WTC11 (cell line): Measurements from ENCODE around the gene FANCC. TPM values are rescaled to one million over a fixed set of nuclear protein-coding genes. Genes with fewer than 3 reads are reported as not detected.
A peak's percentile ranks its signal among the peaks of the same experiment; 100 is the strongest.

ENCODE experiments used
- ATAC-seq: fragments of 200-7000 bp; cut with Tn5 transposase; 2 replicates; pipeline ENCODE4 v1.10.0; 2021; ENCODE audit warnings: mild to moderate bottlenecking, moderate library complexity
- CTCF ChIA-PET: fragments of 300-600 bp; sonication (Branson Sonifier 250); formaldehyde crosslinking; loops from one replicate; lab custom pipeline; 2021; ENCODE audit warnings: antibody characterized with exemption; lab: Charles Lee
- POLR2A ChIA-PET: fragments of 350-600 bp; sonication (Branson Sonifier 250); formaldehyde crosslinking; loops from one replicate; lab custom pipeline; 2021; ENCODE audit warnings: antibody characterized with exemption; lab: Charles Lee
- DNase-seq: peaks from one replicate; pipeline ENCODE4 v3.0.0; 2021; ENCODE audit warnings: low spot score
- H3K27ac Mint-ChIP-seq: 2 replicates; pipeline ENCODE4 v1.8.0; 2021; ENCODE audit warnings: mixed read lengths
- H3K27me3 Mint-ChIP-seq: 2 replicates; pipeline ENCODE4 v1.8.0; 2021; ENCODE audit warnings: low read depth, mild to moderate bottlenecking, moderate library complexity, mixed read lengths
- H3K36me3 Mint-ChIP-seq: 2 replicates; pipeline ENCODE4 v1.8.0; 2021; ENCODE audit warnings: mixed read lengths
- H3K4me1 Mint-ChIP-seq: 2 replicates; pipeline ENCODE4 v1.8.0; 2022; ENCODE audit warnings: mixed read lengths
- H3K4me3 Mint-ChIP-seq: 2 replicates; pipeline ENCODE4 v1.8.0; 2021; ENCODE audit warnings: mild to moderate bottlenecking, moderate library complexity, mixed read lengths
- H3K9me3 Mint-ChIP-seq: 2 replicates; pipeline ENCODE4 v1.8.0; 2021; ENCODE audit warnings: mixed read lengths
- CBFB ChIP-seq: sonication (generic); formaldehyde crosslinking; IDR thresholded peaks from 2 replicates; pipeline ENCODE4 v1.8.1; 2022; ENCODE audit warnings: mild to moderate bottlenecking, low read depth, missing genetic modification reagents
- EMX1 ChIP-seq: fragments of 250-450 bp; sonication (Bioruptor Pico); IDR thresholded peaks from 2 replicates; pipeline ENCODE4 v1.8.0; 2021; ENCODE audit warnings: mild to moderate bottlenecking
- ESRRA ChIP-seq: sonication (generic); formaldehyde crosslinking; IDR thresholded peaks from 2 replicates; pipeline ENCODE4 v1.8.1; 2022; ENCODE audit warnings: mild to moderate bottlenecking, missing genetic modification reagents, borderline replicate concordance
- HMGXB4 ChIP-seq: sonication (generic); formaldehyde crosslinking; IDR thresholded peaks from 2 replicates; pipeline ENCODE4 v1.8.1; 2023; ENCODE audit warnings: mild to moderate bottlenecking, moderate library complexity, missing genetic modification reagents
- NFATC4 ChIP-seq: fragments of 250-450 bp; sonication (Bioruptor Pico); IDR thresholded peaks from 2 replicates; pipeline ENCODE4 v1.9.0; 2021; ENCODE audit warnings: mild to moderate bottlenecking
- NFE2L1 ChIP-seq: sonication (generic); formaldehyde crosslinking; IDR thresholded peaks from 2 replicates; pipeline ENCODE4 v1.8.1; 2023; ENCODE audit warnings: missing genetic modification reagents
- NR1H2 ChIP-seq: sonication (generic); formaldehyde crosslinking; IDR thresholded peaks from 2 replicates; pipeline ENCODE4 v1.9.0; 2021; ENCODE audit warnings: mild to moderate bottlenecking, moderate library complexity, missing genetic modification reagents
- OVOL2 ChIP-seq: fragments of 250-450 bp; sonication (Bioruptor Pico); IDR thresholded peaks from 2 replicates; pipeline ENCODE4 v1.9.0; 2021; ENCODE audit warnings: mild to moderate bottlenecking, borderline replicate concordance
- RORB ChIP-seq: fragments of 250-450 bp; sonication (Bioruptor Pico); IDR thresholded peaks from 2 replicates; pipeline ENCODE4 v1.9.0; 2021; ENCODE audit warnings: mild to moderate bottlenecking
- USF2 ChIP-seq: sonication (generic); formaldehyde crosslinking; IDR thresholded peaks from 2 replicates; pipeline ENCODE4 v1.8.1; 2023; ENCODE audit warnings: mild to moderate bottlenecking, missing genetic modification reagents, moderate library complexity
- ZBTB21 ChIP-seq: sonication (generic); formaldehyde crosslinking; IDR thresholded peaks from 2 replicates; pipeline ENCODE4 v1.8.1; 2023; ENCODE audit warnings: mild to moderate bottlenecking, missing genetic modification reagents, borderline replicate concordance
- ZNF263 ChIP-seq: sonication (generic); formaldehyde crosslinking; IDR thresholded peaks from 2 replicates; pipeline ENCODE4 v1.8.1; 2022; ENCODE audit warnings: low read depth, mild to moderate bottlenecking, moderate library complexity, missing genetic modification reagents
- total RNA-seq: library from RNA; stranded (reverse); gene quantifications from 3 replicates; pipeline ENCODE4 v1.2.3, GENCODE V29; 2021
- TF ChIP-seq, protein P1 (sequence below): fragments of 250-450 bp; sonication (Bioruptor Pico); conservative IDR thresholded peaks from 2 replicates; pipeline ENCODE4 v1.9.0; 2021; ENCODE audit warnings: mild to moderate bottlenecking
- TF ChIP-seq, protein P2 (sequence below): sonication (generic); formaldehyde crosslinking; IDR thresholded peaks from 2 replicates; pipeline ENCODE4 v1.8.1; 2023; ENCODE audit warnings: mild to moderate bottlenecking, missing genetic modification reagents, moderate library complexity
- TF ChIP-seq, protein P3 (sequence below): fragments of 250-450 bp; sonication (Bioruptor Pico); IDR thresholded peaks from 2 replicates; pipeline ENCODE4 v1.9.0; 2021; ENCODE audit warnings: mild to moderate bottlenecking
- TF ChIP-seq, protein P4 (sequence below): sonication (generic); formaldehyde crosslinking; IDR thresholded peaks from 2 replicates; pipeline ENCODE4 v1.8.0; 2023; ENCODE audit warnings: mild to moderate bottlenecking, missing genetic modification reagents

FANCC gene
- total RNA-seq, 1 experiment from 2014 or later = 10.9 TPM

DNA sequence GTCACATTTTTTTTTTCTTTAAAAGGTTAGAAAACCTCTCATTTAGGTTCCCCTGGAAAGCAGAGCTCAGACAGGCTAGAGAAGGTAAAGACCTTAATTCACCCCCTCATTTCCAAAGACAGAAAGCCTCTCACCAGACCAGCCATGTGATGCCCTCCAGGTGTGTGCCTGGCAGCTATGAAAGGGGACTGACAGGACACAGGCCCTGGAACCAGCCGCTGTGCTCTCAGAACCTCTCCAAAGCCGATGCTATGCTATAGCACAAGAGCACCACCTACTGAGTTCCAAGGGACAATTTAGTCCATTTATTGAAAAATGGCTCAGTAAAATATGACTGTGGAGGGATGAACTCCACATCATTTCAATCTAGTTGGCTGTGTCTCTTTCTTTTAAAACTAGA lies 48.8 kb downstream of the FANCC start:
- Mint-ChIP-seq H3K9me3 (peaks cover 5% of the 10 kb centered on the region), H3K27ac (no peak overlapping the region), H3K36me3 (peaks cover 7% of the 10 kb centered on the region; the same call in 1 of the 2 replicates), H3K4me3 (no peak overlapping the region), H3K4me1 (peaks cover 32% of the 10 kb centered on the region), H3K27me3 (no peaks in the 10 kb centered on the region)
- peak; percentile 75 for ATAC-seq
- DNase-seq = peak; percentile 32
- TF ChIP-seq, protein P1, sequence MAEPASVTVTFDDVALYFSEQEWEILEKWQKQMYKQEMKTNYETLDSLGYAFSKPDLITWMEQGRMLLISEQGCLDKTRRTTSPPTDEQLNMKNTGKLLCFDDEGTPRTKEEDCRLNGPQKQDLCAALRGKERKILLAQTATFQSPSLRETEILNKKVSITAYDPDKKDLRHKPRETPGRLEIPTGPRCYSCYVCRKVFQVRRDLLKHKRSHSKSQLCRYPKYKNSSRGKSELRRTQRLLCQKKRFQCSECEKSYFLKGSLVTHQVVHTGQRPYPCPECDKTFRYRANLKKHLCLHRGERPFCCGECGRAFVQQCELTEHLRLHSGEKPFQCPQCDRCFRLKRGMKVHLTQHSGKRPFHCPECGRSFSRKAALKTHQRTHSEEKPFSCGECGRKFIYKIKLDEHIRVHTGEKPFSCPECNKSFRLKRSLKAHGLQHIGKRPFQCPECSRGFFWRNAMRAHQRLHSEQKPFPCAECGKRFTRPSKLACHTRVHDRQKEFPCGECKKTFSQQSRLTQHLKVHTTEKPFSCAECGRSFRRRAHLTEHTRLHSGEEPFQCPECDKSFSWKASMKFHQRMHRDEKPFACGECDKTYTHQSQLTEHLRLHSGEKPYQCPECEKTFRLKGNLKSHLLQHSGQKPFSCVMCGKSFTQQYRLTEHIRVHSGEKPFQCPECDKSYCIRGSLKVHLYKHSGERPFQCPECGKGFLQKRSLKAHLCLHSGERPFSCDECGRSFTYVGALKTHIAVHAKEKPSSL (CRISPR knock-in tag) = no peak
- TF ChIP-seq, protein P2, sequence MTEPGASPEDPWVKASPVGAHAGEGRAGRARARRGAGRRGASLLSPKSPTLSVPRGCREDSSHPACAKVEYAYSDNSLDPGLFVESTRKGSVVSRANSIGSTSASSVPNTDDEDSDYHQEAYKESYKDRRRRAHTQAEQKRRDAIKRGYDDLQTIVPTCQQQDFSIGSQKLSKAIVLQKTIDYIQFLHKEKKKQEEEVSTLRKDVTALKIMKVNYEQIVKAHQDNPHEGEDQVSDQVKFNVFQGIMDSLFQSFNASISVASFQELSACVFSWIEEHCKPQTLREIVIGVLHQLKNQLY = no peak
- no peak for TF ChIP-seq ESRRA (CRISPR knock-in tag)
- CTCF ChIA-PET = interaction anchor here (0.9 to 1.8 kb wide), 7 partner anchors 13 to 141 kb away, joined by 3 to 11 read pairs (median 5); no protein-coding TSS in a partner anchor
- POLR2A ChIA-PET = no interaction called here

GRCh38 chr9:95266649-95267048 lies 50.9 kb downstream of the FANCC start:
- DNase-seq = no peak
- H3K27me3 Mint-ChIP-seq = no peaks in the 10 kb centered on the region
- TF ChIP-seq HMGXB4 (CRISPR knock-in tag) = no peak
- TF ChIP-seq, protein P3, sequence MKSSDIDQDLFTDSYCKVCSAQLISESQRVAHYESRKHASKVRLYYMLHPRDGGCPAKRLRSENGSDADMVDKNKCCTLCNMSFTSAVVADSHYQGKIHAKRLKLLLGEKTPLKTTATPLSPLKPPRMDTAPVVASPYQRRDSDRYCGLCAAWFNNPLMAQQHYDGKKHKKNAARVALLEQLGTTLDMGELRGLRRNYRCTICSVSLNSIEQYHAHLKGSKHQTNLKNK = no peak
- TF ChIP-seq, all 79 proteins: peak for 0
- H3K9me3 Mint-ChIP-seq = peaks cover 4% of the 10 kb centered on the region
- ATAC-seq = no peak
- no peak overlapping the region for H3K4me3 Mint-ChIP-seq
- ChIA-PET CTCF (interaction anchor here (0.5 to 3.2 kb wide), 4 partner anchors 83 to 470 kb away, joined by 3 to 16 read pairs (median 7); no protein-coding TSS in a partner anchor), POLR2A (no interaction called here)
- H3K27ac Mint-ChIP-seq = no peak overlapping the region
- H3K4me1 Mint-ChIP-seq = peaks cover 32% of the 10 kb centered on the region
- H3K36me3 Mint-ChIP-seq = peaks cover 5% of the 10 kb centered on the region; the same call in 1 of the 2 replicates

DNA sequence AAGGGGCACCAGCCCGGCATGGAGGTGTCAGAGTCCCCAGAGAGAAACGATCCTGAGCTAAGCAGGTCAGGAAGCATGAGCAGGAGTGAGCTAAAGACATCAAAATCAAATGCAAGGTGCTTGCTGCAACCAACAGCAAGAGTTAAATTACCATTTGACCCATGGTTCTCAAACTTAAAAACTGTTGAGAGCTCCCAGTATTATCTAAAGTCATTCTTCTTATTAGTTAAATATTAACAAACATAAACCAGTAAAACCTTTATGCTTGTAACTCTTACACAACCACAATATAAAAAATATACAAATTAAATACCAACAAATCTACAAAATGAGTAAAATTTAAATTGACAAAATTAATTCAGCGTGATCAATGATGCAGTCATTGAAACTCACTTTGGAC lies 51.5 kb downstream of the FANCC start:
- no peak overlapping the region for H3K4me3 Mint-ChIP-seq
- 0 out of 2 replicates have a peak, but pooled peaks cover under 1% of the 10 kb centered on the region for H3K36me3 Mint-ChIP-seq
- ChIA-PET POLR2A (no interaction called here), CTCF (interaction anchor here (0.7 to 3.2 kb wide), 8 partner anchors 53 to 150 kb away, joined by 3 to 16 read pairs (median 9); no protein-coding TSS in a partner anchor)
- peaks cover 32% of the 10 kb centered on the region for H3K4me1 Mint-ChIP-seq
- ATAC-seq (no peak), DNase-seq (no peak)
- H3K27ac Mint-ChIP-seq = no peak overlapping the region
- no peaks in the 10 kb centered on the region for H3K27me3 Mint-ChIP-seq
- no peak for TF ChIP-seq EMX1
- TF ChIP-seq CBFB (CRISPR knock-in tag) = no peak
- no peak for TF ChIP-seq ZNF263 (CRISPR knock-in tag)
- no peak for TF ChIP-seq USF2 (CRISPR knock-in tag)
- no peak for TF ChIP-seq NFATC4
- H3K9me3 Mint-ChIP-seq = no peaks in the 10 kb centered on the region

- Mint-ChIP-seq H3K27me3 (no peaks in the 10 kb centered on the region), H3K4me3 (no peak overlapping the region), H3K36me3 (no peaks in the 10 kb centered on the region), H3K4me1 (peaks cover 28% of the 10 kb centered on the region), H3K9me3 (no peaks in the 10 kb centered on the region), H3K27ac (no peak overlapping the region)
- ATAC-seq = no peak
- CTCF ChIA-PET = interaction anchor here (0.6 to 3.2 kb wide), 19 partner anchors 8 to 1149 kb away, joined by 3 to 16 read pairs (median 4); no protein-coding TSS in a partner anchor
- POLR2A ChIA-PET = no interaction called here
- DNase-seq = no peak
- TF ChIP-seq OVOL2 (CRISPR knock-in tag) (no peak), ESRRA (CRISPR knock-in tag) (no peak), NR1H2 (CRISPR knock-in tag) (no peak), RORB (CRISPR knock-in tag) (no peak), ZBTB21 (CRISPR knock-in tag) (no peak), NFE2L1 (CRISPR knock-in tag) (no peak)
- TF ChIP-seq, protein P4, sequence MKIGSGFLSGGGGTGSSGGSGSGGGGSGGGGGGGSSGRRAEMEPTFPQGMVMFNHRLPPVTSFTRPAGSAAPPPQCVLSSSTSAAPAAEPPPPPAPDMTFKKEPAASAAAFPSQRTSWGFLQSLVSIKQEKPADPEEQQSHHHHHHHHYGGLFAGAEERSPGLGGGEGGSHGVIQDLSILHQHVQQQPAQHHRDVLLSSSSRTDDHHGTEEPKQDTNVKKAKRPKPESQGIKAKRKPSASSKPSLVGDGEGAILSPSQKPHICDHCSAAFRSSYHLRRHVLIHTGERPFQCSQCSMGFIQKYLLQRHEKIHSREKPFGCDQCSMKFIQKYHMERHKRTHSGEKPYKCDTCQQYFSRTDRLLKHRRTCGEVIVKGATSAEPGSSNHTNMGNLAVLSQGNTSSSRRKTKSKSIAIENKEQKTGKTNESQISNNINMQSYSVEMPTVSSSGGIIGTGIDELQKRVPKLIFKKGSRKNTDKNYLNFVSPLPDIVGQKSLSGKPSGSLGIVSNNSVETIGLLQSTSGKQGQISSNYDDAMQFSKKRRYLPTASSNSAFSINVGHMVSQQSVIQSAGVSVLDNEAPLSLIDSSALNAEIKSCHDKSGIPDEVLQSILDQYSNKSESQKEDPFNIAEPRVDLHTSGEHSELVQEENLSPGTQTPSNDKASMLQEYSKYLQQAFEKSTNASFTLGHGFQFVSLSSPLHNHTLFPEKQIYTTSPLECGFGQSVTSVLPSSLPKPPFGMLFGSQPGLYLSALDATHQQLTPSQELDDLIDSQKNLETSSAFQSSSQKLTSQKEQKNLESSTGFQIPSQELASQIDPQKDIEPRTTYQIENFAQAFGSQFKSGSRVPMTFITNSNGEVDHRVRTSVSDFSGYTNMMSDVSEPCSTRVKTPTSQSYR (CRISPR knock-in tag) = no peak
- TF ChIP-seq, protein P3 = no peak
Observed at GRCh38 chr9:95264954-95265615, 52.4 kb downstream of the FANCC start.
